C4-2B (cell line): ENCODE results near the gene RNF144B.

Source experiments
- H3K27ac ChIP-seq: fragments of 450-650 bp; 2 replicates; pipeline ENCODE4 v1.5.1; 2017
- ZFX ChIP-seq: fragments of 450-650 bp; IDR thresholded peaks from 2 replicates; pipeline ENCODE4 v1.6.1; 2017
- TF ChIP-seq, protein P1 (sequence below): fragments of 450-650 bp; conservative IDR thresholded peaks from 2 replicates; pipeline ENCODE4 v1.5.1; 2017; ENCODE audit warnings: mild to moderate bottlenecking

RNF144B gene

GRCh38 chr6:18477301-18477941 is 90.3 kb downstream of the RNF144B start:
- TF ChIP-seq, protein P1, sequence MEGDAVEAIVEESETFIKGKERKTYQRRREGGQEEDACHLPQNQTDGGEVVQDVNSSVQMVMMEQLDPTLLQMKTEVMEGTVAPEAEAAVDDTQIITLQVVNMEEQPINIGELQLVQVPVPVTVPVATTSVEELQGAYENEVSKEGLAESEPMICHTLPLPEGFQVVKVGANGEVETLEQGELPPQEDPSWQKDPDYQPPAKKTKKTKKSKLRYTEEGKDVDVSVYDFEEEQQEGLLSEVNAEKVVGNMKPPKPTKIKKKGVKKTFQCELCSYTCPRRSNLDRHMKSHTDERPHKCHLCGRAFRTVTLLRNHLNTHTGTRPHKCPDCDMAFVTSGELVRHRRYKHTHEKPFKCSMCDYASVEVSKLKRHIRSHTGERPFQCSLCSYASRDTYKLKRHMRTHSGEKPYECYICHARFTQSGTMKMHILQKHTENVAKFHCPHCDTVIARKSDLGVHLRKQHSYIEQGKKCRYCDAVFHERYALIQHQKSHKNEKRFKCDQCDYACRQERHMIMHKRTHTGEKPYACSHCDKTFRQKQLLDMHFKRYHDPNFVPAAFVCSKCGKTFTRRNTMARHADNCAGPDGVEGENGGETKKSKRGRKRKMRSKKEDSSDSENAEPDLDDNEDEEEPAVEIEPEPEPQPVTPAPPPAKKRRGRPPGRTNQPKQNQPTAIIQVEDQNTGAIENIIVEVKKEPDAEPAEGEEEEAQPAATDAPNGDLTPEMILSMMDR, result no peak
- no peak for TF ChIP-seq ZFX
- no peak overlapping the region for H3K27ac ChIP-seq

DNA sequence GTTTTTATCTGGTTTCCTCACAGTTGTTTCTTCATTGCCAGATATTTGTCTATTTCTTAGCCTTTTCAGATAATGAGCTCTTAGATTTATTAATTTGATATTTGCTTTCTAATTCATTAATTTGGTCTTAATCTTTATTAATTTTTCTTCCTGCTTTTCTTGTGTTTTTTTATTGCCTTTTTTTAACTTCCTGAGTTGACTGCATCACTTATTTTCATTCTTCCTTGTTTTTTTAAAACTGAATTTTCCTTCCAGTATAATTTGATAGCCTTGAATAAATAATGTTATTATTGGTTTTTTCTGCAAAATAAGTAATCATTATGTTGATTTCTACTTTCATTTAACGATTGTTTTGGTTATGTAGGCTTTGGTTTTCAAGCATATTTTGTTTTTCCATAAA is 91.5 kb downstream of the RNF144B start:
- no peak overlapping the region for H3K27ac ChIP-seq
- TF ChIP-seq ZFX, result no peak
- TF ChIP-seq, protein P1, result no peak

GRCh38 chr6:18481870-18482269 is 94.7 kb downstream of the RNF144B start:
- TF ChIP-seq ZFX, result no peak
- TF ChIP-seq, protein P1, result no peak
- H3K27ac ChIP-seq, result no peak overlapping the region

DNA sequence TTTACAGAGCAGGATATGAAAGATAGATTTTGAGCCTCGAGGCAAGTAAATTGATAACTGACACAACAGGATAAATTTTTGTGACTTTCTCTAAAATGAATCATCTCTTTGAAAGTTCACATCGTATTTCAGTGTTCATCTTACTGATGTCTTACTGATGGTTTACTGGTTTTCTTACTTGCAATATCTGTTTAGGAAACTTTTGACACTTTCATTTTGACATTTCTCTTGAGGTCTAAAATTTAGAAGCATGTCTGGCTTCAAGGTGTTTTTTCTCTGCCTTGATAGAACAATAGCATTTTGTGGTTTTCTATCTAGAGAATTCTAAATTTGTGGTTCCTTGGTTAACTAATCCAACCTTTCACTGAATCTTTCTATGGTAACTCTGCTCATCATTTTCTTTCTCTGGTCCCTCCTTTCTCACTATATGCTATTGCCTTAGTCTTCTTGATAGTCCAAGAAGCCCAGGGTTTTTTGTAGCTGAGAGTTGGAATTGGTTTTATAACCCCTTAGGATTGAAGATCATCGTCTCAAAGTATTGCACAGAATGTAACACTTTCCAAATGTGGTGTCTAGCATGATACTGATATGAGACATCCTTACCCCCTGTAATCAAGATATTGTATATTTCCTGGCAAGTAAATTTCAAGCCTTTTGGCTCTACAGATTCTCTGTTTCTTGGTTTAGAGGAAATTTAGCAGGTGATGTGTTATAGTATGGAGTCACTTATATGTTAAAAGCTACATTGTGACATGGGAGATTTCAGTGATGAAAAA is 98.7 kb downstream of the RNF144B start:
- H3K27ac ChIP-seq, result no peak overlapping the region
- no peak for TF ChIP-seq ZFX
- TF ChIP-seq, protein P1, result no peak

DNA sequence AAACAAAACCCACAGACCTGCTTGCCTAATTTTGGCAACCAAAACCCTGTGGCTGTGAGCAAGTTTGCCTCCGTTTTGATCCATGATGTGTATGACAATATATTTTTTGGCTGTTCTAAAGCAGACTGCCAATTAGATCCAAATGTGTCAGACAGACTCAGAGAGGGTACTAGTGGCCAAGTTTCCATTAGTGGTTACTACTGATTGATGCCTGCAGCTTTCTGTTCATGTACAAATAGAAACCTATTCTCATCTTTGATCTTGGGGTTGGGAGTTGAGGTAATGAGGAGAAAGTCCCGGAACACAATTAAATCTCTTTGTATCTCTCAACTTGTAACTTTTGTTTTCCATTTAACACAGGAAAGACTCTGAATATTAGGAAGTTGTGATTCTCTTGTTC is 100.9 kb downstream of the RNF144B start:
- no peak overlapping the region for H3K27ac ChIP-seq
- TF ChIP-seq, protein P1, result no peak
- no peak for TF ChIP-seq ZFX

DNA sequence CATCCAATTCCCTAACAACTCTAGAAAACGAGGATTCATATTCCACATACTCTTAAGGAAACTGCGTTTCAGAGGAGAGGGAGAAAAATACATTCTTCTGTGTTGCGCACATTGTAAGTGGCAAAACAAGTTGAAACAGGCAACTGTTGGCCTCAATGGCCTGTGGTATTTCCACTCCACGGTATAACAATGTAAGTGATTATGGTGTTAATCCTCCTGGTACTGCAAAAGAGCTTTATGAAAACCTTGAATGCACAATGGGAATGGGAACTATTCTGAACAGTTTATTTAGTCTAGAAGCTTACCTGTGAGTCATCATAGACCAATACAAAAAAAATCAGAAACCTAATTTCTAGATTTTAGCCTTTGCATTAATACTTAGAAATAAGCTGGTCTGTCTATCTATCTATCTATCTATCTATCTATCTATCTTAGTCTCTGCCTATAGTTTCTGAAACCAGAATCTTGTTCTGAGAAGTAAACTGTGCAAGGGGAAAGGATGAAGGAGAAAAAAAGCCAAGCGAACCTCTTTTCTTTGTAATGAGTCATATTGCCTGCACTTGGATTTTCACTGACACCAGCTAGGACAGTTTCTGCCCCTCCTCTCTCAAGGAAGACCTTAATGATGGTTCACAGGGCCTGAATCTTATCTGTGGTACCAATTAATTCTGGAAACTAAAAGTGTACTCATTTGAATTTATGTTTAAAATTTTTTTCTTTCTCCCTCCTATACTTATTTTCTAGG is 101.5 kb downstream of the RNF144B start:
- TF ChIP-seq, protein P1, result no peak
- TF ChIP-seq ZFX, result no peak

DNA sequence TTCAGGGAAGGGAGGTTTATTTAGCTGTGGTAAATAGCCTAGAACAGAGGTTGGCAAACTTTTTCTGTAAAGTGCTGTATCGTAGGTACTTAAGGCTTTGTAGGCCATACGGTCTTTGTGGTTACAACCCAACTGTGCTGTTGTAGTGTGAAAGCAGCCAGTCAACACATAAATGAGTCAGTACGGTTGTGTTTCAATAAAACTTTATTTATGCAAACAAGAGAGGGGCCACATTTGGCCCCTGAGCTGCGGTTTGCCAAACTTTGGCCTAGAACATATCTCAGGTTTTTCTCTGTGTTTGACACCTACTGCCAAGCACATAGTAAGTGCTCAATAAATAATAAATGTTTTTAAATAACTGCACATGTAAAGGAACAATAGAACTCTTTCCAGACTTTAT is 102.2 kb downstream of the RNF144B start:
- no peak overlapping the region for H3K27ac ChIP-seq
- TF ChIP-seq ZFX, result no peak
- TF ChIP-seq, protein P1, result no peak

More for the DNA sequence above, 101.5 kb downstream of the RNF144B start:
- H3K27ac ChIP-seq, result no peak overlapping the region
